A673 (cell line): Measurements from ENCODE around the gene MAP4K5. TPM values are rescaled to one million over a fixed set of nuclear protein-coding genes. Genes with fewer than 3 reads are reported as not detected.
"Not testable (repeated sequence)": the region's sequence is repeated elsewhere in the genome, so short reads cannot be mapped to it uniquely, and the experiment has no call there.

ENCODE experiments used
- BruUV-seq: library from RNA; stranded (reverse); fragments of 400-500 nt; replicated peaks from 2 replicates; lab custom pipeline; 2021; lab: Mats Ljungman, UMichigan
- CTCF ChIA-PET: fragments of 300-600 bp; sonication (Branson Sonifier 250); formaldehyde crosslinking; loops from one replicate; lab custom pipeline; 2022; ENCODE audit warnings: antibody characterized with exemption; lab: Charles Lee
- POLR2A ChIA-PET: fragments of 300-600 bp; sonication (Branson Sonifier 250); formaldehyde crosslinking; loops from one replicate; lab custom pipeline; 2022; ENCODE audit warnings: antibody characterized with exemption; ENCODE audit not compliant: low non-redundant PET; lab: Charles Lee
- DNase-seq: peaks from one replicate; pipeline ENCODE4 v3.0.0-alpha.2; 2015; ENCODE audit warnings: low spot score
- H3K27ac ChIP-seq: fragments of 200-600 bp; sonication (generic); 2 replicates; pipeline ENCODE4 v1.5.1; 2016; ENCODE audit warnings: mixed run types, low read depth, mild to moderate bottlenecking, mixed read lengths, antibody characterized with exemption, low read length; ENCODE audit not compliant: poor library complexity, severe bottlenecking
- H3K27me3 ChIP-seq: fragments of 200-600 bp; sonication (generic); replicated peaks from 2 replicates; pipeline ENCODE4 v1.6.1; 2017; ENCODE audit warnings: mixed run types, low read depth, mild to moderate bottlenecking, mixed read lengths, antibody characterized with exemption, low read length; ENCODE audit not compliant: insufficient read depth, poor library complexity
- H3K36me3 ChIP-seq: fragments of 200-600 bp; sonication (generic); 2 replicates; pipeline ENCODE4 v1.6.1; 2016; ENCODE audit warnings: mixed run types, mild to moderate bottlenecking, mixed read lengths, antibody characterized with exemption, low read length; ENCODE audit not compliant: insufficient read depth, poor library complexity, severe bottlenecking
- H3K4me1 ChIP-seq: fragments of 200-600 bp; sonication (generic); 2 replicates; pipeline ENCODE4 v1.6.1; 2017; ENCODE audit warnings: mixed run types, mild to moderate bottlenecking, mixed read lengths, antibody characterized with exemption, low read length; ENCODE audit not compliant: insufficient read depth, poor library complexity, severe bottlenecking
- H3K4me3 ChIP-seq: fragments of 200-600 bp; sonication (generic); 2 replicates; pipeline ENCODE4 v1.5.1; 2016; ENCODE audit warnings: low read depth, mixed run types, mild to moderate bottlenecking, mixed read lengths, low read length; ENCODE audit not compliant: poor library complexity, severe bottlenecking
- H3K9me3 ChIP-seq: fragments of 200-600 bp; sonication (generic); 2 replicates; pipeline ENCODE4 v1.6.1; 2016; ENCODE audit warnings: mixed run types, low read depth, mild to moderate bottlenecking, mixed read lengths, antibody characterized with exemption, low read length; ENCODE audit not compliant: poor library complexity, severe bottlenecking
- CTCF ChIP-seq: fragments of 300-800, 200-600 bp; sonication (generic); conservative IDR thresholded peaks from 2 replicates; pipeline ENCODE4 v1.5.1; 2017; ENCODE audit warnings: low read depth, mild to moderate bottlenecking, antibody characterized with exemption, low read length, moderate library complexity, mixed read lengths
- EZH2 ChIP-seq: fragments of 200-600 bp; sonication (generic); IDR thresholded peaks from 2 replicates; pipeline ENCODE4 v1.6.1; 2017; ENCODE audit warnings: borderline replicate concordance, low read depth, mild to moderate bottlenecking, mixed read lengths, antibody characterized with exemption, low read length; ENCODE audit not compliant: poor library complexity, severe bottlenecking
- intact Hi-C: fragments of 100-400 bp; cut with micrococcal nuclease; formaldehyde crosslinking; loops from one replicate; pipeline ENCODE4 v1.10.0; 2022; ENCODE audit not compliant: unreplicated experiment
- total RNA-seq: library from RNA; stranded (reverse); gene quantifications from 2 replicates; pipeline ENCODE4 v1.2.3, GENCODE V29; 2021

Gene MAP4K5
- total RNA-seq, 1 experiment from 2014 or later, result 57.9 TPM

GRCh38 chr14:50516091-50516490 is 16.3 kb downstream of the MAP4K5 start:
- TF ChIP-seq CTCF (no peak), EZH2 (no peak)
- no peaks in the 10 kb centered on the region for H3K36me3 ChIP-seq
- CTCF ChIA-PET, result no interaction called here
- DNase-seq, result no peak
- H3K27ac ChIP-seq, result no peak overlapping the region
- no peak overlapping the region for H3K4me3 ChIP-seq
- POLR2A ChIA-PET, result no interaction called here
- intact Hi-C loops, result no loop called here
- peaks cover 1% of the 10 kb centered on the region for H3K4me1 ChIP-seq
- no TSS peak for BruUV-seq
- H3K9me3 ChIP-seq, result no peaks in the 10 kb centered on the region
- no peaks in the 10 kb centered on the region for H3K27me3 ChIP-seq

GRCh38 chr14:50512463-50512862 is 19.9 kb downstream of the MAP4K5 start:
- TF ChIP-seq EZH2, result no peak
- TF ChIP-seq CTCF, result no peak
- intact Hi-C loops, result no loop called here
- no peaks in the 10 kb centered on the region for H3K4me1 ChIP-seq
- no TSS peak for BruUV-seq
- no peaks in the 10 kb centered on the region for H3K27me3 ChIP-seq
- ChIA-PET POLR2A (no interaction called here), CTCF (no interaction called here)
- no peak overlapping the region for H3K4me3 ChIP-seq
- H3K27ac ChIP-seq, result no peak overlapping the region
- DNase-seq, result no peak
- H3K36me3 ChIP-seq, result no peaks in the 10 kb centered on the region
- H3K9me3 ChIP-seq, result no peaks in the 10 kb centered on the region

GRCh38 chr14:50510157-50510556 is 22.2 kb downstream of the MAP4K5 start:
- ChIA-PET POLR2A (no interaction called here), CTCF (no interaction called here)
- Histone ChIP-seq H3K9me3 (no peaks in the 10 kb centered on the region), H3K36me3 (peaks cover under 1% of the 10 kb centered on the region), H3K27me3 (no peaks in the 10 kb centered on the region), H3K4me1 (no peaks in the 10 kb centered on the region), H3K27ac (no peak overlapping the region), H3K4me3 (no peak overlapping the region)
- TF ChIP-seq EZH2, result no peak
- TF ChIP-seq CTCF, result no peak
- no peak for DNase-seq
- intact Hi-C loops, result no loop called here
- BruUV-seq, result no TSS peak

- BruUV-seq, H3K27me3 ChIP-seq, H3K9me3 ChIP-seq, POLR2A ChIA-PET, H3K27ac ChIP-seq, intact Hi-C loops, CTCF ChIA-PET, DNase-seq, H3K4me1 ChIP-seq, H3K4me3 ChIP-seq: not testable (repeated sequence)
- peaks cover 19% of the 10 kb centered on the region for H3K36me3 ChIP-seq
Observed at GRCh38 chr14:50507078-50507477, 25.3 kb downstream of the MAP4K5 start.
